Thoracic aorta (tissue), 2 donors: ENCODE data around the gene NOL12. TPM values are rescaled to one million over a fixed set of nuclear protein-coding genes. Genes with fewer than 3 reads are reported as not detected.
A peak's percentile ranks its signal among the peaks of the same experiment; 100 is the strongest.

Experiments used
- ATAC-seq: fragments of 150-250 bp; one replicate; pipeline ENCODE4 v1.8.0; 2017; ENCODE audit warnings: low read depth; ENCODE audit not compliant: insufficient number of reproducible peaks, low FRiP score
- DNase-seq: peaks from one replicate; pipeline ENCODE4 v3.0.0-alpha.2; 2020; ENCODE audit warnings: low spot score
- H3K27ac ChIP-seq, 2 donors: fragments of 200-600 bp; sonication (generic); 1 replicate in 1 of 2; 2 replicates in 1 of 2; pipeline ENCODE4 v1.5.1; 2016; ENCODE audit warnings: mild to moderate bottlenecking in 2 of 2, moderate library complexity in 2 of 2
- H3K27me3 ChIP-seq: fragments of 200-600 bp; sonication (generic); replicated peaks from 2 replicates; pipeline ENCODE4 v1.6.0; 2016; ENCODE audit warnings: mild to moderate bottlenecking; ENCODE audit not compliant: insufficient read depth
- H3K36me3 ChIP-seq: fragments of 200-600 bp; sonication (generic); one replicate; pipeline ENCODE4 v1.5.1; 2016
- H3K4me1 ChIP-seq, 2 donors: fragments of 200-600 bp; sonication (generic); 1 replicate in 1 of 2; 2 replicates in 1 of 2; pipeline versions ENCODE4 v1.5.1 to v1.6.0; 2016; ENCODE audit warnings: low read depth in 2 of 2, mild to moderate bottlenecking in 1 of 2; ENCODE audit not compliant: control insufficient read depth in 1 of 2
- H3K4me3 ChIP-seq: fragments of 200-600 bp; sonication (generic); 2 replicates; pipeline ENCODE4 v1.5.1; 2016; ENCODE audit warnings: mild to moderate bottlenecking
- H3K9me3 ChIP-seq: fragments of 200-600 bp; sonication (generic); 2 replicates; pipeline ENCODE4 v1.5.1; 2016
- CTCF ChIP-seq: fragments of 200-600 bp; sonication (generic); IDR thresholded peaks from one replicate; pipeline ENCODE4 v1.5.1; 2019; ENCODE audit warnings: antibody characterized with exemption
- total RNA-seq, 2 donors: library from RNA; depleted of rRNA; stranded (reverse); fragments of >200 nt; gene quantifications; one replicate each; pipeline versions ENCODE4 v1.1.0 to v1.2.3, GENCODE V29; 2016

The NOL12 gene
- total RNA-seq, 2 donors from 2014 or later: 11.1 to 58.9 TPM

GRCh38 chr22:37696657-37697537, 10.8 kb downstream of the NOL12 start, which contains the start of gene TRIOBP:
Gene TRIOBP, plus strand, starts transcription at chr22:37697048. Its CDS starts 4,318 bp downstream, at chr22:37701366.
- peak; percentile 96 for DNase-seq
- Histone ChIP-seq H3K27ac (peak within 1 kb of the TSS; percentile 44 to 62), H3K9me3 (no peaks in the 10 kb centered on the region), H3K36me3 (peaks cover under 1% of the 10 kb centered on the region), H3K4me1 (peaks cover 10 to 12% of the 10 kb centered on the region in 2 donors), H3K4me3 (peak within 1 kb of the TSS; percentile 65), H3K27me3 (no peaks in the 10 kb centered on the region)
- ATAC-seq: peak; percentile 94
- TF ChIP-seq CTCF: peak; percentile 53

GRCh38 chr22:37697538-37697835, 11.3 kb downstream of the NOL12 start:
- peaks cover 10 to 12% of the 10 kb centered on the region in 2 donors for H3K4me1 ChIP-seq
- H3K4me3 ChIP-seq: no peak overlapping the region

GRCh38 chr22:37701141-37701786, 15.1 kb downstream of the NOL12 start:
- H3K4me1 ChIP-seq: peaks cover 4% of the 10 kb centered on the region in 2 donors
- H3K27me3 ChIP-seq: no peaks in the 10 kb centered on the region
- no peak overlapping the region for H3K4me3 ChIP-seq
- no peaks in the 10 kb centered on the region for H3K9me3 ChIP-seq
- no peaks in the 10 kb centered on the region for H3K36me3 ChIP-seq
- ATAC-seq (no peak), DNase-seq (no peak)
- no peak overlapping the region for H3K27ac ChIP-seq
- no peak for TF ChIP-seq CTCF

More at GRCh38 chr22:37697538-37697835, 11.3 kb downstream of the NOL12 start:
- no peaks in the 10 kb centered on the region for H3K9me3 ChIP-seq
- no peaks in the 10 kb centered on the region for H3K27me3 ChIP-seq
- no peak for DNase-seq
- ATAC-seq: no peak
- no peak for TF ChIP-seq CTCF
- H3K27ac ChIP-seq: peak overlapping the region; percentile 44 to 62
- no peaks in the 10 kb centered on the region for H3K36me3 ChIP-seq

GRCh38 chr22:37703906-37704305, 17.8 kb downstream of the NOL12 start:
- H3K27ac ChIP-seq: no peak overlapping the region
- no peaks in the 10 kb centered on the region for H3K36me3 ChIP-seq
- no peak overlapping the region for H3K4me3 ChIP-seq
- H3K27me3 ChIP-seq: no peaks in the 10 kb centered on the region
- no peaks in the 10 kb centered on the region for H3K9me3 ChIP-seq
- DNase-seq: no peak
- no peak for ATAC-seq
- TF ChIP-seq CTCF: no peak
- H3K4me1 ChIP-seq: no peaks in the 10 kb centered on the region

GRCh38 chr22:37704645-37705044, 18.5 kb downstream of the NOL12 start:
- no peak for TF ChIP-seq CTCF
- no peak overlapping the region for H3K27ac ChIP-seq
- H3K9me3 ChIP-seq: no peaks in the 10 kb centered on the region
- DNase-seq (no peak), ATAC-seq (no peak)
- H3K36me3 ChIP-seq: no peaks in the 10 kb centered on the region
- H3K27me3 ChIP-seq: no peaks in the 10 kb centered on the region
- H3K4me1 ChIP-seq: no peaks in the 10 kb centered on the region
- no peak overlapping the region for H3K4me3 ChIP-seq
